Central memory CD4-positive, alpha-beta T cell (primary cell): ENCODE results near the gene DEFB124.

Source experiments
- DNase-seq: peaks from one replicate; pipeline ENCODE4 v3.0.0; 2022

Gene DEFB124

DNA sequence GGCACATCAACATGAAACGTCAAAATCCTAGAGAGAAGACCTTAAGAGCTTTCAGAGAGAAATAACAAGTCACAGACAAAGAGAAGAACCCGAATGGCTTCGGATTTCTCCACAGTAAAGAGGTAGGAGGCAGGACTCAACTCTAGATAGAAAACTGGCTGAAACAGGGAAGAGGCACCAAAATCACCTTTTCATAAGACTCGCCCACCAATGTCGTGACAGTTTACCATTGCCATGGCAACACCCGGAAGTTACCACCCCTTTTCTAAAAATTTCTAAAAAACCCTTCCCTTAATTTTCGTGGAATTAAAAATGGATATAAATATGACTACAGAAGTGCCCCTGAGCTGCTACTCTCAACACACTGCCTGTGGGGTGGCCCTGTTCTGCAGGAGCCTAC lies 56.6 kb downstream of the DEFB124 start:
- no peak for DNase-seq

DNA sequence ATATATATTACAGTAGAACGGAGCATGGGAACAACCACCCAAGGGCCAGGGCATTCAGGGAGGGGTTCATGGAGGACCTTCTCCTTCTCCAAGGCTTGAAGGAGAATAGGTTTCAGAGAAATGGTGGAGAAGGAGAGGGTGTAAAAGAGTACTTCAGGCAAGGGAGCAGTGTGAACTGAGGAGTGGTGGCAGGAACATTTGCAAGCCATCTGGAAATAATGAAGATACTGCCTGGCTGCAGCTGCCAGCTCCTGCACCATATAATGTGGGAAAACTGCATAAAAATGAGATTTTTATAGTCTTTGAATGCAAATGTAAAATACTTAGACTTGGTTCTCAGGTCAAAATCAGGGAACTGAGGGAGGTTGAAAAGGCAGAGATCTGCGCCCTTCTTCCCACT lies 59.3 kb downstream of the DEFB124 start:
- no peak for DNase-seq
